Hair follicular keratinocyte (primary cell): ENCODE results near the gene KRT34. TPM values are rescaled to one million over a fixed set of nuclear protein-coding genes. Genes with fewer than 3 reads are reported as not detected.

Experiments
- total RNA-seq: library from RNA; depleted of rRNA; stranded (reverse); fragments of >200 nt; gene quantifications from 2 replicates; pipeline ENCODE4 v1.2.3, GENCODE V29; 2015

KRT34 gene
- total RNA-seq = 3.3 and 6.6 TPM in 2 replicates

DNA sequence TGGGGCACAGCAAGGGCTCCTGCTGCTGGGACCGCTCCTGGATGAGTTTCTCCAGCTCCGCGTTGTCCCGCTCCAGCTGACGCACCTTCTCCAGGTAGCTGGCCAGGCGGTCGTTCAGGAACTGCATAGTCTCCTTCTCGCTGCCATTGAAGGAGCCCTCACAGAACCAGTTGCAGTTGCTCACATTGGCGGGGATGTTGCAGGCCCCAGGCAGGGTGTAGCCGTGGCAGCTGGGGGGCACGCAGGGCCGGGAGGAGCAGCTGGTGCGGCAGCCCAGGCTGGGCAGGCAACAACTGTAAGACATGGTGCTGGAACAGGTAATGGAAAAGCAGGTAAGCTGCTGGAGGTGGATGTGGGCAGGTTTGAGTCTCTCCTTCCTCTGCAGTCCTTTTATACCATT is at the start of gene KRT34:
TSS of gene KRT34 (minus strand) at position 364 of the 400 bp plus-strand sequence. CDS start at position 304, 60 bp downstream.

DNA sequence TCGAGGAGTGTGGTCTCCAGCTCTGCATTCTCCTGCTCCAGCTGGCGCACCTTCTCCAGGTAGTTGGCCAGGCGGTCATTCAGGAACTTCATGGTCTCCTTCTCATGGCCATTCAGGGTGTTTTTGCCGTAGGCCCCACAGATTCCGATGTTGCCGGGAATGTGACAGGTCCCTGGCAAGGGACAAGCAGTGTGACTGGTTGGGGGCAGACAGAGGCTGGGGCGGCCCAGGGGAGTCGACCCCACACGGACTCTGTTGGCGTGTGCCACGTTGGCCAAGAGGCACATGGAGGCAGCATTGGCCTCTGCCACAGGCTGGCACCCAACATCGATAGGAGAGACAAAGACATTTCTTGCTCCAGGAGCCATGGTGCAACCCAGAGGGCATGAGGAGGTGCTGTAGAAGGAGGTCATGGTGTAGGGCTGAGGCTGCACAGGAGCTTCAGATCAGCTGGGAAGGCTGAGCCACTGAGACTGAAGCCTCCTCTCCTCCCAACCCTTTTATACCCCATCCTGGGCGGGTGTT is 42.1 kb upstream of the KRT34 start, which contains the start of gene KRT37:
TSS of gene KRT37 (minus strand) at position 475 of the 525 bp plus-strand sequence. CDS start at position 413, 62 bp downstream.

DNA sequence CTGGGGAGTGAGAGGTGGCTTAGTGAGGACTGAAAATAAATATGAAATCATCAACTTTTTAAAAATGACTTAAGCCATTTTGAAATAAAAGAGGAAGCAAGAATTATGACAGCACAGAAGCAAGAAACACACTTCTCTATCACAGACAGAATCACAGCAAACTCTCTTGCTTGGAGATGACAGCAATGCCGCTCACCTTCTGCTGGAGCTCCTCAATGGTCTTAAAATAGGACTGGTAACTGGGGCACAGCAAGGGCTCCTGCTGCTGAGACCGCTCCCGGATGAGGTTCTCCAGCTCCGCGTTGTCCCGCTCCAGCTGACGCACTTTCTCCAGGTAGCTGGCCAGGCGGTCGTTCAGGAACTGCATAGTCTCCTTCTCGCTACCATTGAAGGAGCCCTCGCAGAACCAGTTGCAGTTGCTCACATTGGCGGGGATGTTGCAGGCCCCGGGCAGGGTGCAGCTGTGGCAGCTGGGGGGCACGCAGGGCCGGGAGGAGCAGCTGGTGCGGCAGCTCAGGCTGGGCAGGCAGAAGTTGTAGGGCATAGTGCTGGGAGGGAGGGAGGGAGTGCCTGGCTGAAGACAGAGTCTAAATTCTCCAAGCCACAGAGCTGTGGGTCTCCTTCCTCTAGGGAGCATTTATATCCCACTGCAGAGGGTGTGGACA is 15.0 kb upstream of the KRT34 start, which contains the start of gene KRT31:
TSS of gene KRT31 (minus strand) at position 613 of the 665 bp plus-strand sequence. CDS start at position 544, 69 bp downstream.

DNA sequence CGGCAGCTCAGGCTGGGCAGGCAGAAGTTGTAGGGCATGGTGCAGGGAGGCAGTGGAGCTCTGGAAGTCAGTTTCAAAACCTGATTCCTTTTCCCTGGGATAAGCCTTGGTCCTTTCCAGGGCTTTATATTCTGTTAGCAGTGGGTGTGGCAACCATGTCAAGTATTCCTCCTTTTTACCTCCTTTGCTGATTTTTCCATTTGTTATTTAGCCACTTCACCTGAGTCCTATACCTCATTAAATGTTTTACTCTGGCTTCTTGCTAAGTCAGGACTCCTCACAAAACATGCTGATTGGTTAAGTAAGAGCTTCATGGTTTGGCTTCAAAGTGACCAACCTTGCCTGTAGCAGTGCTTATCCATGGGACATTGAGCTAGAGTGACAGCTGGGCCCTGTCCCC is 12.4 kb downstream of the KRT34 start, which contains the start of gene KRT33B:
TSS of gene KRT33B (minus strand) at position 101 of the 400 bp plus-strand sequence. CDS start at position 38, 63 bp downstream.

DNA sequence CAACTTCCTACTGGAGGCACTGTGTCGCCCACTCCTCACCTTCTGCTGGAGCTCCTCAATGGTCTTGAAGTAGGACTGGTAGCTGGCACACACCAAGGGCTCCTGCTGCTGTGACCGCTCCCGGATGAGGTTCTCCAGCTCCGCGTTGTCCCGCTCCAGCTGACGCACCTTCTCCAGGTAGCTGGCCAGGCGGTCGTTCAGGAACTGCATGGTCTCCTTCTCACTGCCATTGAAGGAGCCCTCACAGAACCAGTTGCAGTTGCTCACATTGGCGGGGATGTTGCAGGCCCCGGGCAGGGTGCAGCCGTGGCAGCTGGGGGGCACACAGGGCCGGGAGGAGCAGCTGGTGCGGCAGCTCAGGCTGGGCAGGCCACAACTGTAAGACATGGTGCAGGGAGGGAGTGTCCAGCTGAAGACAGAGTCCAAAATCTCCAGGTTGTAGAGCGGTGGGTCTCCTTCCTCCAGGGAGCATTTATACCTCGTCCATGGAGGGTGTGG is 31.7 kb downstream of the KRT34 start, which contains the start of gene KRT33A:
TSS of gene KRT33A (minus strand) at position 448 of the 498 bp plus-strand sequence. CDS start at position 387, 61 bp downstream.

Other genes starting within 250 kb of the KRT34 start
- not detected in 2 replicates for gene KRTAP4-6, start 241.8 kb downstream of the KRT34 start, total RNA-seq
- gene KRTAP4-5, start 232.5 kb downstream of the KRT34 start, total RNA-seq = not detected in 2 replicates
- gene KRTAP4-4, start 221.6 kb downstream of the KRT34 start, total RNA-seq = not detected in 2 replicates
- not detected in 2 replicates for gene KRTAP4-3, start 214.1 kb downstream of the KRT34 start, total RNA-seq
- not detected in 2 replicates for gene KRTAP4-2, start 204.1 kb downstream of the KRT34 start, total RNA-seq
- gene KRTAP4-1, start 197.4 kb downstream of the KRT34 start, total RNA-seq = not detected in 2 replicates
- not detected in 2 replicates for gene KRTAP9-1, start 192.4 kb downstream of the KRT34 start, total RNA-seq
- gene KRTAP9-2, start 155.7 kb downstream of the KRT34 start, total RNA-seq = not detected in 2 replicates
- gene KRTAP9-3, start 149.9 kb downstream of the KRT34 start, total RNA-seq = not detected in 2 replicates
- gene KRTAP9-8, start 144.3 kb downstream of the KRT34 start, total RNA-seq = not detected in 2 replicates
- gene KRTAP9-4, start 132.6 kb downstream of the KRT34 start, total RNA-seq = not detected in 2 replicates
- gene KRTAP9-9, start 126.9 kb downstream of the KRT34 start, total RNA-seq = not detected in 2 replicates
- not detected in 2 replicates for gene KRTAP9-6, start 116.9 kb downstream of the KRT34 start, total RNA-seq
- not detected in 2 replicates for gene KRTAP9-7, start 106.6 kb downstream of the KRT34 start, total RNA-seq
- gene KRTAP29-1, start 79.5 kb downstream of the KRT34 start, total RNA-seq = not detected in 2 replicates
- not detected in 2 replicates for gene KRTAP16-1, start 73.0 kb downstream of the KRT34 start, total RNA-seq
- gene KRTAP17-1, start 66.6 kb downstream of the KRT34 start, total RNA-seq = not detected in 2 replicates
- gene KRT33A, start 31.5 kb downstream of the KRT34 start, total RNA-seq = not detected in 2 replicates
- 0.47 TPM in 1 of 2 replicates, not detected in the other for gene KRT33B, start 12.5 kb downstream of the KRT34 start, total RNA-seq
- 0.23 TPM in 1 of 2 replicates, not detected in the other for gene KRT31, start 15.3 kb upstream of the KRT34 start, total RNA-seq
- not detected in 2 replicates for gene KRT37, start 42.3 kb upstream of the KRT34 start, total RNA-seq
- not detected in 2 replicates for gene KRT38, start 58.7 kb upstream of the KRT34 start, total RNA-seq
- 0.30 TPM in 1 of 2 replicates, not detected in the other for gene KRT32, start 85.1 kb upstream of the KRT34 start, total RNA-seq
- gene KRT35, start 98.8 kb upstream of the KRT34 start, total RNA-seq = not detected in 2 replicates
- not detected in 2 replicates for gene KRT36, start 107.6 kb upstream of the KRT34 start, total RNA-seq
- gene KRT13, start 123.3 kb upstream of the KRT34 start, total RNA-seq = not detected in 2 replicates
- 23.0 and 62.9 TPM in 2 replicates for gene KRT15, start 136.6 kb upstream of the KRT34 start, total RNA-seq
- gene KRT19, start 146.0 kb upstream of the KRT34 start, total RNA-seq = 9.8 and 30.4 TPM in 2 replicates
- 0.23 and 0.61 TPM in 2 replicates for gene KRT9, start 189.8 kb upstream of the KRT34 start, total RNA-seq
- gene KRT14, start 204.6 kb upstream of the KRT34 start, total RNA-seq = 10,563 and 10,587 TPM in 2 replicates
- 260 and 387 TPM in 2 replicates for gene KRT16, start 230.5 kb upstream of the KRT34 start, total RNA-seq
- gene KRT17, start 242.3 kb upstream of the KRT34 start, total RNA-seq = 10,873 and 11,761 TPM in 2 replicates